ENCODE results near the gene UBXN6.

DNA sequence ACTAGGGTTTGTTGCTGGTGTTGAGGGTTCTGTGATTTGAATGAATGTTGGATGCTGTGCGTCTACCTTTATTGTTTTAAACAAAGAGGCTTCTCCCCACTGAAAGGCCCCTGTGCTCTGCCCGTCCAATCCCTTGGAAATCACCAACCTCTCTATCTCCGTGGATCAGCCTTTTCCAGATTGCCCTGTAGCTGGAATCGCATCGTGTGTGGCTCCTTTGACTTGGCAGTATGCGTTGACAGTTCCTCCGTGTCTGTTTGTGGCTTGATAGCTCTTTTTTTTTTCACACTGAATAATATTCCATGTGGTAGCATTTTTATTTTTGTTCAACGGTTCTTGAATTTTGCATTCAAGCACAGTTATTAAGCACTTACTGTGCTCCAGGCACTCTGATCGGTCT is 23.2 kb downstream of the UBXN6 start:
- TF ChIP-seq, protein P1, sequence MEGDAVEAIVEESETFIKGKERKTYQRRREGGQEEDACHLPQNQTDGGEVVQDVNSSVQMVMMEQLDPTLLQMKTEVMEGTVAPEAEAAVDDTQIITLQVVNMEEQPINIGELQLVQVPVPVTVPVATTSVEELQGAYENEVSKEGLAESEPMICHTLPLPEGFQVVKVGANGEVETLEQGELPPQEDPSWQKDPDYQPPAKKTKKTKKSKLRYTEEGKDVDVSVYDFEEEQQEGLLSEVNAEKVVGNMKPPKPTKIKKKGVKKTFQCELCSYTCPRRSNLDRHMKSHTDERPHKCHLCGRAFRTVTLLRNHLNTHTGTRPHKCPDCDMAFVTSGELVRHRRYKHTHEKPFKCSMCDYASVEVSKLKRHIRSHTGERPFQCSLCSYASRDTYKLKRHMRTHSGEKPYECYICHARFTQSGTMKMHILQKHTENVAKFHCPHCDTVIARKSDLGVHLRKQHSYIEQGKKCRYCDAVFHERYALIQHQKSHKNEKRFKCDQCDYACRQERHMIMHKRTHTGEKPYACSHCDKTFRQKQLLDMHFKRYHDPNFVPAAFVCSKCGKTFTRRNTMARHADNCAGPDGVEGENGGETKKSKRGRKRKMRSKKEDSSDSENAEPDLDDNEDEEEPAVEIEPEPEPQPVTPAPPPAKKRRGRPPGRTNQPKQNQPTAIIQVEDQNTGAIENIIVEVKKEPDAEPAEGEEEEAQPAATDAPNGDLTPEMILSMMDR (IDR thresholded peaks at IDR 0.05; ENCODE audit: borderline replicate concordance, extremely low read depth, low read length, poor library complexity, severe bottlenecking) = no peak
- TF ChIP-seq EZH2 (IDR thresholded peaks at IDR 0.05; ENCODE audit: borderline replicate concordance, low read depth, low read length, severe bottlenecking) = no peak

Data from DND-41 (cell line).